Measurements from ENCODE around the gene SECTM1. TPM values are rescaled to one million over a fixed set of nuclear protein-coding genes. Genes with fewer than 3 reads are reported as not detected.
A peak's percentile ranks its signal among the peaks of the same experiment; 100 is the strongest.

SECTM1 gene
- total RNA-seq, 1 donor from 2014 or later = 0.78 TPM

GRCh38 chr17:82280537-82280936, 53.0 kb downstream of the SECTM1 start:
- DNase-seq = no peak

GRCh38 chr17:82278786-82279391, 54.7 kb downstream of the SECTM1 start:
- no peak for DNase-seq

- DNase-seq = no peak
Measured at GRCh38 chr17:82278308-82278707, 55.3 kb downstream of the SECTM1 start.

GRCh38 chr17:82277851-82278250, 55.7 kb downstream of the SECTM1 start:
- no peak for DNase-seq

- DNase-seq = no peak
Measured at GRCh38 chr17:82276938-82277337, 56.6 kb downstream of the SECTM1 start.

GRCh38 chr17:82275326-82275725, 58.2 kb downstream of the SECTM1 start:
- DNase-seq = no peak

GRCh38 chr17:82274134-82275020, 59.2 kb downstream of the SECTM1 start:
- DNase-seq = no peak

GRCh38 chr17:82273327-82274133, 60.0 kb downstream of the SECTM1 start, which contains the start of gene CSNK1D:
Gene CSNK1D, minus strand, starts transcription at chr17:82273700. Its CDS starts 319 bp downstream, at chr17:82273381.
- DNase-seq = peak; percentile 79

GRCh38 chr17:82272495-82273326, 60.9 kb downstream of the SECTM1 start:
- DNase-seq = no peak

- no peak for DNase-seq
Measured at GRCh38 chr17:82271401-82271800, 62.2 kb downstream of the SECTM1 start.

Other genes starting within 250 kb of the SECTM1 start
- 84.1 TPM for gene FASN, start 235.5 kb downstream of the SECTM1 start, total RNA-seq
- gene CCDC57, start 120.9 kb downstream of the SECTM1 start, total RNA-seq = 18.6 TPM
- gene SLC16A3, start 104.7 kb downstream of the SECTM1 start, total RNA-seq = 4.2 TPM
- 23.9 TPM for gene CSNK1D, start 60.1 kb downstream of the SECTM1 start, total RNA-seq
- gene CD7, start 16.2 kb downstream of the SECTM1 start, total RNA-seq = not detected
- not detected for gene TEX19, start 25.5 kb upstream of the SECTM1 start, total RNA-seq
- gene UTS2R, start 38.0 kb upstream of the SECTM1 start, total RNA-seq = not detected
- gene HEXD, start 84.6 kb upstream of the SECTM1 start, total RNA-seq = 20.6 TPM
- gene OGFOD3, start 84.8 kb upstream of the SECTM1 start, total RNA-seq = 9.4 TPM
- gene CYBC1, start 117.0 kb upstream of the SECTM1 start, total RNA-seq = 22.9 TPM
- 38.1 TPM for gene NARF, start 125.0 kb upstream of the SECTM1 start, total RNA-seq
- 41.2 TPM for gene FOXK2, start 186.0 kb upstream of the SECTM1 start, total RNA-seq